ENCODE measurements around the gene JPT2. TPM values are rescaled to one million over a fixed set of nuclear protein-coding genes. Genes with fewer than 3 reads are reported as not detected.

Gene JPT2
- total RNA-seq, 4 donors from 2014 or later, result 12.0 to 31.5 (median 25.1) TPM

DNA sequence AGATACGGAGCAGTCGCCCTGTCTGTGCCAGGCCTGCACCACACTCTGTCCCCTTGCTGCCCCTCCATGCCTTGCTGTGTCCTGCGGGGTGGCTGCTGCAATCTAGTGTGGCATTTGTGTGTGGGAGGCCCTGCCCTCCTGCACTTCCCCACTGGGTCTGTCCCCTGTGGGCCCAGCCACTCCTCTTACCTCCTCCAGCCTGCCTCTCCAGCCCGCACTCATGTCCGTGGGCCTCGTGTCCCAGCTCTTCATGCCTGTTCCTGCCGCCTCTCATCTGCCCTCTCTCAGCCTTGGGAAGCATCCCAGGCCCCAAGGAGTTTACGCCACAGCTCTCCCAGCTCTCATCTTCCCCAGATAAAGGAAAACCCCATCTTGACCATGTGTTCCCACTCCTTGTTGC lies 39.3 kb upstream of the JPT2 start:
- in situ Hi-C loops (cut with MboI; ENCODE audit: low pct_ligation_motif_present in 1 of 4, low pct_unique_long_range_greater_than_20kb in 1 of 4, low sequenced_read_pairs in 3 of 4) (no loop called here), intact Hi-C loops (cut with DNase I; ENCODE audit: low total_unique reads) (no loop called here)
- 93 to 95% methylated on average over 3 to 8 of the region's 8 CpGs for WGBS, 2 donors (ENCODE audit: low coverage in 1 of 2)
- Histone ChIP-seq H3K4me1 (no peaks in the 10 kb centered on the region), H3K27ac (no peak overlapping the region), H3K9me3 (no peaks in the 10 kb centered on the region), H3K27me3 (no peaks in the 10 kb centered on the region), H3K36me3 (peaks cover 0 to 59% (median 25%) of the 10 kb centered on the region in 4 donors), H3K4me3 (no peak overlapping the region)
- TF ChIP-seq POLR2AphosphoS5 (IDR thresholded peaks at IDR 0.05), result no peak
- TF ChIP-seq POLR2A (IDR thresholded peaks at IDR 0.05), result no peak
- TF ChIP-seq, protein P1, sequence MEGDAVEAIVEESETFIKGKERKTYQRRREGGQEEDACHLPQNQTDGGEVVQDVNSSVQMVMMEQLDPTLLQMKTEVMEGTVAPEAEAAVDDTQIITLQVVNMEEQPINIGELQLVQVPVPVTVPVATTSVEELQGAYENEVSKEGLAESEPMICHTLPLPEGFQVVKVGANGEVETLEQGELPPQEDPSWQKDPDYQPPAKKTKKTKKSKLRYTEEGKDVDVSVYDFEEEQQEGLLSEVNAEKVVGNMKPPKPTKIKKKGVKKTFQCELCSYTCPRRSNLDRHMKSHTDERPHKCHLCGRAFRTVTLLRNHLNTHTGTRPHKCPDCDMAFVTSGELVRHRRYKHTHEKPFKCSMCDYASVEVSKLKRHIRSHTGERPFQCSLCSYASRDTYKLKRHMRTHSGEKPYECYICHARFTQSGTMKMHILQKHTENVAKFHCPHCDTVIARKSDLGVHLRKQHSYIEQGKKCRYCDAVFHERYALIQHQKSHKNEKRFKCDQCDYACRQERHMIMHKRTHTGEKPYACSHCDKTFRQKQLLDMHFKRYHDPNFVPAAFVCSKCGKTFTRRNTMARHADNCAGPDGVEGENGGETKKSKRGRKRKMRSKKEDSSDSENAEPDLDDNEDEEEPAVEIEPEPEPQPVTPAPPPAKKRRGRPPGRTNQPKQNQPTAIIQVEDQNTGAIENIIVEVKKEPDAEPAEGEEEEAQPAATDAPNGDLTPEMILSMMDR (IDR thresholded peaks at IDR 0.05), result no peak
- no peak for TF ChIP-seq EP300 (IDR thresholded peaks at IDR 0.05; ENCODE audit: low read depth)
- no peak for DNase-seq

DNA sequence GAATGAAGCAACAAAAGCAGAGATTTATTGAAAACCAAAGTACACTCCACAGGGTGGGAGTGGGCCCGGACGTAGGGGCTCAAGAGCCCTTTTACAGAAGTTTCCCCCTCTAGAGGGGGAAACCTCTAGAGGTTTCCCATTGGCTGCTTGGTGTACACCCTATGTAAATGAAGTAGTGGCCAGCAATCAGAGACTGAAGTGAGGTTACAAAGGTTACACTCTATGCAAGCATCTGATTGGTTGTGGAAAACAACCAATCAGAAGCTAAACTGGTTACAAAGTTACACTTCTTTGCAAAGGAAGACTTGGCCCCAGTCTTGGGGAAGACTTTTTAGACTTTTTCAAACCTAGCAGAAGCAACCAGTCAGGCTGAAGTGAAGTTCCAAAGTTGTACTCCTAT lies 38.8 kb upstream of the JPT2 start:
- in situ Hi-C loops (cut with MboI; ENCODE audit: low pct_ligation_motif_present in 1 of 4, low pct_unique_long_range_greater_than_20kb in 1 of 4, low sequenced_read_pairs in 3 of 4) (no loop called here), intact Hi-C loops (cut with DNase I; ENCODE audit: low total_unique reads) (no loop called here)
- DNase-seq, result no peak
- Histone ChIP-seq H3K4me1 (no peaks in the 10 kb centered on the region), H3K27me3 (no peaks in the 10 kb centered on the region), H3K36me3 (peaks cover 0 to 55% (median 23%) of the 10 kb centered on the region in 4 donors), H3K4me3 (no peak overlapping the region), H3K9me3 (no peaks in the 10 kb centered on the region), H3K27ac (no peak overlapping the region)
- WGBS, 2 donors (ENCODE audit: low coverage in 1 of 2), result 71% methylated on average over 2 of the region's 2 CpGs; no CpG with 5 or more reads in 1 of the 2 donors
- TF ChIP-seq EP300 (IDR thresholded peaks at IDR 0.05; ENCODE audit: low read depth) (no peak), POLR2AphosphoS5 (IDR thresholded peaks at IDR 0.05) (no peak), POLR2A (IDR thresholded peaks at IDR 0.05) (no peak)
- TF ChIP-seq, protein P1 (IDR thresholded peaks at IDR 0.05), result no peak

DNA sequence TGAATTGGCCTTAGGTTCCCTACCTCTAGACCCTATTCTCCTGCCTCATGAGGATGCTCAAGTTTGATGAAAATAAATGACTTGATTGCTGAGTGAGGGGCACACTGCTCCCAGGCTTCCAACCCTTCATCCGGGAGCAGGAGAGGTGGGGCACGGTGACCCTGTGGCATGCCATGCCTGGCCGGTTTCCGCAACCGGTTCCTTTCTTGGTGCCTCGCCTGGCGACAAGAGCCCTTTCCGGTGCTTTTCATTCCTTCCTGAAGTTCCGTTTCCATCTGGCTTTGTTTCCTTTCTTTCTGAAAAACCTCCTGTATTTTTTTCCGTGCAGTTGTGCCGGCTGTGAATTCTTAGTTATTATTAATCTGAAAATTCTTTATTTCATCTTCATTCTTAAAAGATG lies 38.2 kb upstream of the JPT2 start:
- Histone ChIP-seq H3K27ac (no peak overlapping the region), H3K27me3 (no peaks in the 10 kb centered on the region), H3K4me1 (no peaks in the 10 kb centered on the region), H3K36me3 (peaks cover 0 to 52% (median 22%) of the 10 kb centered on the region in 4 donors), H3K9me3 (no peaks in the 10 kb centered on the region), H3K4me3 (no peak overlapping the region)
- in situ Hi-C loops (cut with MboI; ENCODE audit: low pct_ligation_motif_present in 1 of 4, low pct_unique_long_range_greater_than_20kb in 1 of 4, low sequenced_read_pairs in 3 of 4), result no loop called here
- WGBS, 2 donors (ENCODE audit: low coverage in 1 of 2), result 89 to 91% methylated on average over 10 to 11 of the region's 11 CpGs
- TF ChIP-seq EP300 (IDR thresholded peaks at IDR 0.05; ENCODE audit: low read depth), result no peak
- TF ChIP-seq, protein P1 (IDR thresholded peaks at IDR 0.05), result no peak
- TF ChIP-seq POLR2A (IDR thresholded peaks at IDR 0.05), result no peak
- no peak for TF ChIP-seq POLR2AphosphoS5 (IDR thresholded peaks at IDR 0.05)
- intact Hi-C loops (cut with DNase I; ENCODE audit: low total_unique reads), result no loop called here
- no peak for DNase-seq

DNA sequence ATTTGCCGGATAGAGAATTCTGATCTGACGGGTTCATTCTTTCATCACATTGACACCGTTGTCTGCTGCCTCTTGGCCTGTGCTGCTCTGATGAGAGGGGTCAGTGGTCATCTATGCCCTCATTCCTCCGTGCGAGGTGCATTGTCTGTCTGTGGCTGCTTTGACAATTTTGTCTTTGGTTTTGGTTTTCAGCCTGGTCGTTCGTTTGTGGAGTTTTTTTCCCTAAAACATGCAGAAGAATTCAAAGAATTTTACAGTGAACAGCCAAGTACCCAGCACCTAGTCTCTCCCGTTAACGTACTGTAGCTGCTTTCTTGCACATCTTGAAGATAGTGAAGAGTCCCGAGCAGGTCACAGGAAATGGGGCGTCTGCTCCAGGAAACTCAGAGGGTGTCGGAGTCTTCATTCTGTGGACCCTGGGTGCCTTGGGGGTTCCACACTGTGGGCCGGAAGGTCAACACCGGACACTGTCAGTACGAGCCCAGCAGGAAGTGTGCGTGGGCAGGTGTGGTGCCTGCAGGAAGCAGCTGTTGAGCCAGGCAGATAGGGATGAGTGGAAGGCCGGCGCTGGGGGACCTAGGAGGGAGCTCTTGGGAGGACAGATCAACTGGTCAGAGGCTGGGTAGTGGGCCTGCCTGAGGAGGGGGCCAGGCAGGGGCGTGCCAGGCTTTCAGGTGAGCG lies 37.7 kb upstream of the JPT2 start:
- no peak overlapping the region for H3K4me3 ChIP-seq
- no peak for DNase-seq
- H3K4me1 ChIP-seq, result no peaks in the 10 kb centered on the region
- no peaks in the 10 kb centered on the region for H3K27me3 ChIP-seq
- TF ChIP-seq EP300 (IDR thresholded peaks at IDR 0.05; ENCODE audit: low read depth) (no peak), POLR2AphosphoS5 (IDR thresholded peaks at IDR 0.05) (no peak), POLR2A (IDR thresholded peaks at IDR 0.05) (no peak)
- TF ChIP-seq, protein P1 (IDR thresholded peaks at IDR 0.05), result no peak
- H3K27ac ChIP-seq, result no peak overlapping the region
- intact Hi-C loops (cut with DNase I; ENCODE audit: low total_unique reads) (no loop called here), in situ Hi-C loops (cut with MboI; ENCODE audit: low pct_ligation_motif_present in 1 of 4, low pct_unique_long_range_greater_than_20kb in 1 of 4, low sequenced_read_pairs in 3 of 4) (no loop called here)
- H3K36me3 ChIP-seq, result peaks cover 0 to 48% (median 24%) of the 10 kb centered on the region in 4 donors
- H3K9me3 ChIP-seq, result no peaks in the 10 kb centered on the region
- WGBS, 2 donors (ENCODE audit: low coverage in 1 of 2), result 80 to 82% methylated on average over 6 to 20 of the region's 20 CpGs
